HG02973 (cell line): ENCODE data around the gene MORC4.

Experiments used
- ATAC-seq: cut with Tn5 transposase; IDR thresholded peaks from one replicate; pipeline ENCODE4 v1.9.1; 2021; ENCODE audit warnings: moderate library complexity; ENCODE audit not compliant: unreplicated experiment

MORC4 gene

DNA sequence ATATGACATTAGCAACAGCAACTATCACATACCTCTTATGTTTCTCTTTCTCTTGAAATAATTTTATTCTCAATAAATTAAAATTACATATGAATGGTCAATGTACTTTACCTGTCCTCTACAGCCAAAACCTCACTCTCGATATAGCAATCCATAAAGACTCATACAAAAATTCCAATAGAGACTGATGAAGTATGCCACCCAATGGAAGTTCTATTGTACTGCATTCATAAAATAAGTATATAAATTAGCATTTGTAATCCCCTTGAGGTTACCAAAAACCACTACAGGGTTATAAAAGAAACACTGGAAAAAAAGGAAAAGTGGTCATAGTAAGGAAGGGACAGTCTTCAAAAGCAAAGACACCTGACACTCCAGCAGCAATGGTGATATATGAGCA is 47.0 kb downstream of the MORC4 start:
- ATAC-seq, result no peak

DNA sequence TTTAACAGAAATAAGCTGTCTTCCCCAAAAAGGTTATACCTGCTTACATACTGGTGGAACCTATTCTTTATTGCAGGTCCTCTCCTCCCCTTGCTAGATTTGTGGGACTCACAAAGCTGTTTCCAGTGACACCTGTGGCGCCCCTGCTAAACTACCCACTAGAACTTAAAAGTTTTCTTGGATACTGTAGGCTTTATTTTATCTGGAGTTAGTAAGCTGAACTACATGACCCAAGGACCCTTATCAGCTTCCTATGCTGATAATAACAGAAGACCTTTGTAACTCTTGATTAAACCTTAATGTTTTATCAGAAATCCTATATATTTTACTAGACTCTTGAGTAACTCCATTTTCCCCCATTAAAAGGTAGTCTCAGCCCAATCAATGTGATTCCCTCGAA is 47.5 kb downstream of the MORC4 start:
- ATAC-seq, result no peak

DNA sequence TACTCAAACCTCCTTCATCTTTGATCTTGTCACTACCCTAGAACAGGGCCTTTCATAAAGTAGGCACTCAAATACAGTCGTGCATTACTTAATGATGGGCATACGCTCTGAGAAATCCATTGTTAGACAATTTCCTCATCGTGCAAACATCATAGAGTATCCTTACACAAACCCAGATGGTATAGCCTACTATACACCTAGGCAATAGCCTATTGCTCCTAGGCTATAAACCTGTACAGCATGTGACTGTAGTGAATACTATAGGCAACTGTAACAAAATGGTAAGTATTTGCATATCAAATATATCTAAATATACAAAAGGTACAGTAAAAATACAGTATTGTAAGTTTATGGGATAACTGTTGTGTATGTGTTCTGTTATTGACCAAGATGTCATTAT is 47.9 kb downstream of the MORC4 start:
- ATAC-seq, result no peak

DNA sequence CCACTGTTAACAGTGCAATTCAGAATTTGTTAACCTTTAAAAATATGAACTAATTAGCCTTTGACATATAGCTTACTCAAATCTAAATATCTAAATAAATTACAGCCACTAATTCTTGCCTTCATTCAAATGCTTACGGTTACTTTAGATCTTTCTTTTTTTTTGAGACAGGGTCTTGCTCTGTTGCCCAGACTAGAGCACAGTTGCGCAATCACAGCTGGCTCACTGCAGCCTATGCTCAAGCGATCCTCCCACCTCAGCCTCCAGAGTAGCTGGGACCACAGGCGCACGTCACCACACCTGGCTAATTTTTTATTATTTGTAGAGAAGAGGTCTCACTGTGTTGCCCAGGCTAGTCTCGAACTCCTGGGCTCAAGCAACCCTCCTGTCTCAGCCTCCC is 48.8 kb downstream of the MORC4 start:
- ATAC-seq, result no peak

DNA sequence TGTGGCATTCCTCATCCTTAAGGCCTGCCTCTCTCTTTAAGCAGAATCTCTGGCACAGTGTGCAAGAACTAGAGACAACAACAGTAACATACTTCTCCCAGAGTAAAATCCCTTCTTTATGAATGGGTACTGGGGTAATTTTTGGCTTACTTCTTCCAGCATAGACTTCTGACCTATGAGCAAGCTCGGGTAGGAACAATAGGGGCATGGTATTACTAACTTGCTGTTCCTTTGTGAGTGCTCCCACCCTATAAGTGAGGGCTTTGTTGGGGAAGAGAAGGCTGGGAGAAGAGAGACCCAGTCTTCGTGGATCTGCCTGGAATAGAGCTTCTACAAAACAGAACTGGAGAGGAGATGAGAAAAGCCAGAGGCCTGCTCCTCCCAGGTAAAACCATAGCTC is 49.6 kb downstream of the MORC4 start:
- ATAC-seq, result no peak

DNA sequence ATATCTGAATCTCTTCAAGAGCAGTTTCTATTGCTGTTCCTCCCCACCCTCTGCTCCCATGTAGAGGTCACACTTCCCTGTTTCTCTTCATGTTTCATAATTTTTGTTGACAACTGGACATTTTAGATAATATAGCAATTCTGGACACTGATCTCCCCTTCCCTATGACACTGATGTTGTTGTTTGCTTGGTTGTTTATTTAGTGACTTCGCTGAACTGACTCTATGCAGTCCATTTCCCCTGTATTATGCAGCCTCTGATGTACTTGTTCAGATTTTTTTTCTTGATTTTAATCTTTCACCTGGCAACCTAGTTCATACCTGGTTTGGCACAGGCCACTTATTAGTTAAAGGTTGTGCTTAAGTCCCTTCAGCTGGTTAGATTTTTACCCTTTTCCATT is 50.6 kb downstream of the MORC4 start:
- ATAC-seq, result no peak

DNA sequence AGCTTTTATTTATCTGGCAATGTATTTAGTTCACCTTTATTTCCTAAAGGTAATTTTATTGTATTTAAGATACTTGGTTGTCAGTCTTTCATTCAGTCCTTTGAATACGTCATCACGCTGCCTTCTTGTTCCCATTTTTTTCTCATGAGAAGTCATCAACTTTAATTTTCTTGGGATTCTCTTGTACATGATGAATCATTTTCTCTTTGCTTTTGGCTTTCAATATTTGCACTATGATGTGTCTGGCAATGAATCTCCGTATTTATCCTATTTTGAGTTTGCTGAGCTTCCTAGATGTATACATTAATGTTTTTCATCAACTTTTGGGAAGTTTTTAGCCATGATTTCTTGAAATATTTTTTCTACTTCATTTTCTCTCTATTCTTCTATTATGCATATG is 51.4 kb downstream of the MORC4 start:
- no peak for ATAC-seq

DNA sequence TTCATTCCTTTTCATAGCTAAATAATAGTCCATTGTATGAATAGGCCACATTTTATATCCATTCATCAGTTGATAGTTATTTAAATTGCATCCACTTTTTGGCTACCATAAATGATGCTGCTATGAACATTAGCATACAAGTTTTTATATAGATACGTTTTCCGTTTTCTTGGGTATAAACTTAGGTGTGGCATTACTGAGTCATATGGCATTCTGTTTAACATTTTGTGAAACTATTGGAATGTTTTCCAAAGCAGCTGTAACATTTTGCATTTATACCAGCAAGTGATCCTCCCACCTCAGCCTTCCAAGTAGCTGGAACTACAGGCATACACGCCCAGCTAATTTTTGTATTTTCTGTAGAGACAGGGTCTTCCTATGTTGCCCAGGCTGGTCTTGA is 53.5 kb downstream of the MORC4 start:
- no peak for ATAC-seq

DNA sequence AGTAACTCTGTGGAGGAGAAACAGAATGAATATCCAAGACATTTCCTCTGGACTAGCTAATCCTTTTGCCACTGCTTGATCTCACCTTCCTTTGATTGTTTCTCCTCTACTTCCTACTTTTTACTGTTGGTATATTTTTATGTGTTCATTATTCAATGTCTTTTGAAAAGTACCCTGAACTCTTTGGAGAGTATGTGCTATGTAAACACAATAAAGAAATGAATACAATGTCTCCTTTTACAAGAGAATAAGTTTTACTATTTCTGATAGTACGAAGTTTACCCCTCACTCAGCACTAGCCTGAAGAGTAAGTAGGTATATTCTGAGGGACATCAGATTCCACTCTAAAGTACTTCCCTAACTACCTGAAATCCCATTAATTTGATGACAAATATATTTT is 59.9 kb downstream of the MORC4 start:
- no peak for ATAC-seq

DNA sequence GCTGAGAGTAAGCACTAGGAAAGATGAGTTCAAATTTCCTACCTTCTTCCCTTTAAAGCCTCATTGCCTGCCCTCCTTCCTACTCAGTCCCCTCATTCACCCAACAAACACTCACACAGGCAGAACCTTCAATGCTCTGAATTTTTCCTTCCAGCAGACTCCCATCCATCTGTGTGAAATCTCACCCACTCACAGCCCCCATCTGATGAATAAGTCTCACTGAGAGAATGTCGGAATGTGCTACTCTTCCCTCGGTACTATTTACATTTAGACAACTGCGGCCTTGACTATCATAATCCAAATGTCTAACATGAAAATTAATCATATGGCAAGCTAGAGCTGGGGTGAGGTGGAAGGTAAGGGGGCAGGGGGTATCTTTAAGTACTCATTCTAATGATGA is 60.4 kb downstream of the MORC4 start:
- no peak for ATAC-seq

DNA sequence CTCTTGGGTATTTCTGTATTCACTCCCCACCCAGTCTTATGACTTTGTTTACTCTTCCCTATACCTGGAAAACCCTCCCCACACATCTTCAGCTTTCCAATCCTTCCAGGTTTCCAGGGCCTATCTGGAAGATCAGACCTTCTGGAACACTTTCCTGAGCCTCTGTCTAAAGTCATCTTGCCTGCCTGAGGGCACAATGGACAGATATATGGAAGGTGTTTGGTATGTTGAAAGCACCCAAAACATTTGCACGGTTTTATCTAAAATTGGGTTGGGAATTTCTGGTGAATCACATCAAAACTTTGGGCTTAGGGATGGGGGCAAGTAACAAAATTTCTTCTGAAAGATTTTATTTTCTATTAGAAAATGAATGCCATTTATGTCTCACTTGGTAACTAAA is 63.8 kb downstream of the MORC4 start:
- ATAC-seq, result no peak

DNA sequence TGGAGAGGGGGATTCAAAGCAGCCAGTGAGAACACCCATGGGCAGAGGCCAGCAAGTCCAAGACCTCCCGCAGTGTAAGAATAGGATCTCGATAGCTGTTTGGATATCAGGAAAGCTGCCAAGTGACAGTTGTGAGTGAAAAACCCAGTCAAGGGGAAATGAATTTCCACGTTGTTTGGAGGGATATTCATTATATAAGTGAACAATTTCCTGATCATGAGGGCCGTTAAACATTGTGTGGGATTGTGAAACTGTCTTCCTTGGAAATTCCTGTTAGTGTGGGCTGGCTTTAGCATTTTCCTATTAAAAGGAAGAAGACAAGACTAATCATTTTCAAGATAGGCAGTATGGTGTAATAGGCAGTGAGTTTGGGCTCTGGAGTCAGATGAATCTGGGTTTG is 64.8 kb downstream of the MORC4 start:
- no peak for ATAC-seq

DNA sequence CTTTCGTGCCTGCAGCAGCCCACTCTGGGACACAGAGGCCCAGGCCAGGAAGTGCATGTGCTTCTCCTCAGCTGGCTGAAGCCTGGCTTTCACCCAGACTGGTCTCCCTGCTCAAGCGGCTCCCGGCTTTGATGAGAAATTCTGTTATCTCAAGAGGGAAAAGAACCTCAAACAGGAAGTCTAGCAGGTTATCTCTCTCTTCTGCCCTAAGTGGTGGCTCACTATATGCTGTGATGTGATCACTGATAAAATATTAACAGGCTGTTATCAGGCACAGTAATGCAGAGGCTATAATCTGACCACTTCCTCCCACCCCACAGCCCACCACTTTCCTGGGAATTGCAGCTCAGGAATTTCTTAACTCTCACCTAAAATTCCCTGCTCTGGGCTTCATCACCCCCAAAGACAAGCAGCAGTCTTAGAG is 66.5 kb downstream of the MORC4 start:
- ATAC-seq, result no peak

DNA sequence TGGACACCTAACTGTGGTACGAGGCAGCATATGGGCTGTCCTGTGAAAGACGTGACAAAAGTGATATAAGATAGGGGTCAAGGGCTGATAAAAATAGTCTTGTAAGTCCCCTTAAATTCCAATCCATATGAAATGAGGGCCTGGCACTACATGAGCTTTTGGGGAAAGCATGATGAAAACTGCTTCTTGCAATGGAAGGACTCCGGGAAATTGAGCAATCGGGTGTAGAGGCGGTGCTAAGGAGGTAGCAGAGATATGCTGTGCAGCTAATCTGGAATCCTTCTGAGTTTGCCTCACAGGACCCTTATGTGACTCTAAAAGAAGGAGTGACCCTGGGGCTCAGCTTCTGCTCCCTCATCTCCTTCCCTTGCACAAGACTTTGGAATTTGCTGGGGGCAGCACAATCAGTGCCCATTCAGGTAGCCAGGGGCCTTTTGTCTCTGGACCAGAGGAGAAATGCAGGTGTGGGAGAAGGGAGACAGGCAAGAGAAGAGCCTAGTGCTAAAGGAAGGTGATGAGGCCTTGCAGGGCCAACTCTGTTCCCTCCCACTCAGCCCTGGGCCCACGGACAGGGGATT is 67.0 kb downstream of the MORC4 start:
- no peak for ATAC-seq

DNA sequence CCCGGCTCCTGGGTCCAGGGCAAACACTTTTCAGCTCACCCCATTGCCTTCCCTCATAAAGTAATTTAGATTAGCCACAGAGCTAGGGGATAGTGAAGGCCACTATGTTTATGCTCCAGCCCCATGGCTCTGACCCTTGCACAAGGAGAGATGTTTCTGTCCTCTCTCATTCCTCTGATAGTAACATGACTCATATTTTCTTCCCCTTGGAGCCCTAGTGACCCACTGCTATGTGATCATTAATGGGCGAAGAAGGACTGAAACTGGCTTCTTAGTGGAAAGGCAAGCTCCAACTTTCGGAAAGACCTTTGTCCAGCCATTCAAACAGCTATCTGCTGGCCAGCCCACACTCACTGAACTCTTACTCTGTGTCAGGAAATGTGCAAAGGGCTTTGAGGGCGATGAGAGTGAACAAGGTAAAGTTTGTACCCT is 67.5 kb downstream of the MORC4 start:
- ATAC-seq, result no peak

DNA sequence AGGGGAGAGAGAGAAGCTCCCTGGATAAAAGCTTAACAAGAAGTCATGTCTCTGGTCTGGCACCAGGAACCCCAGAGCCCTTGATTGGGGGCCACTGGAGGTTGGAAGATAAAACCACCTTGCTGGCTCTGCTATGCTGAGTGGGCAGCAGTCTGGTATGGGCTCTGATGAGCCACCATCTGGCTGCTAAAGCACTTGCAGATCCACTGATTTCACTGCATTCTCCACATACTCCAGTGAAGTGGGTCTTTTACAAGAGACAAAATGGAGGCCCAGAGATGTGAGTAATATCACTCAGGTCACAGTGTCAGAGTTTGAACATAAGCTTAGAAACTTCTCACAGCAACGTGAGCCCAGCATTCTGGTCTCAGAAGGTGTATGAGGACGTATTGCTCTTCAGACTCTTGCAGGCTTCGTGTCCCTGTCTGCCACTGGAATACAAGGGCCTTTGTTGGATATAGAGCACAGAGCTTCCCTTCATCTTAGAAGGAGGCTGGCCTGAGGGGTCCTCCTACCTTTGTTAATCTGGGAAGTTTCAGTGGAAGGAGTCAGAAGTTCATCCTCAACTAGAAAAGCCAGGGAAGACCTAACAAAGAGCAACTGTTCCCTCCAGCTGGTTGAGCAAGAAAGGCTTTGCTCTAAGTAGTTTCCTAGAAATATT is 68.1 kb downstream of the MORC4 start:
- no peak for ATAC-seq

DNA sequence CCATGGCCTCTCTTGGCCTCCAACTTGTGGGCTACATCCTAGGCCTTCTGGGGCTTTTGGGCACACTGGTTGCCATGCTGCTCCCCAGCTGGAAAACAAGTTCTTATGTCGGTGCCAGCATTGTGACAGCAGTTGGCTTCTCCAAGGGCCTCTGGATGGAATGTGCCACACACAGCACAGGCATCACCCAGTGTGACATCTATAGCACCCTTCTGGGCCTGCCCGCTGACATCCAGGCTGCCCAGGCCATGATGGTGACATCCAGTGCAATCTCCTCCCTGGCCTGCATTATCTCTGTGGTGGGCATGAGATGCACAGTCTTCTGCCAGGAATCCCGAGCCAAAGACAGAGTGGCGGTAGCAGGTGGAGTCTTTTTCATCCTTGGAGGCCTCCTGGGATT is 71.8 kb downstream of the MORC4 start:
- ATAC-seq, result no peak

DNA sequence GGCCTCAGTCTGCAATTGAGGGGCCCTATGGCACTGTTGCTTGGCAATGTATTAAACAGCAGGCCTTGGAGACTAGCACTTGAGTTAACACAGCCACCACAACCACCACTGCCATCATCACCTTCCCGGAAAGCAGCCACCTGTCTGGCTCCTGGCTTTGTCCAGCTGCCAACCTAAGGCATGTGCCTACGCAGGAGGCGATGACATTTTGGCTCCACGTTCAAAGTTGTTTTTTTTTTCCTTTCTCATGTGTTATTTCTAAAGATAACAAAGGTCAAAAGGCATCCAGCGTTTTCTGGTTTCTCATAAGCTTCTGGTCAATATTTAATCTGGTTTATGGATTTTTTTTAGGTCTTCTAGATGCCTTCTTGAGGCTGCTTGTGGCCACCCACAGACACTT is 72.3 kb downstream of the MORC4 start:
- no peak for ATAC-seq

DNA sequence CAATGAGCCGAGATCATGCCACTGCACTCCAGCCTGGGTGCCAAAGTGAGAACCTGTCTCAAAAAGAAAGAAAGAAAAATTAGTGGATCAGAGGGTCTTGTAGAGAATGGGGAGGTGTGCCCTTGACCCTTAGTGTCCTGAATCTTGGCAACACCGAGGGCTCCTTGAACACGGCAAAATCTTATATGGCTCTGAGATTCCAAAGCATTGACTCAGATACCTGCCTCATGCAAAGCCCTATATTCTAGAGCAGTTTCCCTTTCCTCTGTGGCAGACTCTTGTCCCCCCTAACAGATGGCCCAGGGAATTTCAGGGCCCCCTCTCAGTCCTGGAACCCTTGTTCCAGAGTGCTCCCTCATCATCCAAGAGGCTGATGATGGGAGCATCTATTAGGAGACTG is 73.0 kb downstream of the MORC4 start:
- no peak for ATAC-seq

DNA sequence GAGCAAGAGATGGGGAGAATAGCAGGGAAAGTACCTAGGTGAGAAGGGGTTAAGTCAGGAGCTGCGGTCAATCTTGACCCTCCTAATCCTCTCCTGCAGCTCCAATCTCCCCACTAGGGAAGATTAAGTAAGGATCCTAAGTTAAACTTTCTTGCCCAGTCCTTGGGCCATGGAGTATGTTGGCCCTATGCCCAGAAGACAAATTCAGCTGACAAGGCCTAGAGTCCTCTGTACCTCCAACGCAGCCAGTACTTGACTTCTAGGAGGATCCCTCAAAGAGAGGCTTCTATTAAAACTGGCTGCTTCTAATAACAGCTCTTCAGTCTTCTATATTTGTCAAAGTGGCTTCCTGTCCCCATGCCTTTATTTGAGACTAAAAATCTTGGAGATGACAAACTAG is 78.4 kb downstream of the MORC4 start:
- no peak for ATAC-seq

DNA sequence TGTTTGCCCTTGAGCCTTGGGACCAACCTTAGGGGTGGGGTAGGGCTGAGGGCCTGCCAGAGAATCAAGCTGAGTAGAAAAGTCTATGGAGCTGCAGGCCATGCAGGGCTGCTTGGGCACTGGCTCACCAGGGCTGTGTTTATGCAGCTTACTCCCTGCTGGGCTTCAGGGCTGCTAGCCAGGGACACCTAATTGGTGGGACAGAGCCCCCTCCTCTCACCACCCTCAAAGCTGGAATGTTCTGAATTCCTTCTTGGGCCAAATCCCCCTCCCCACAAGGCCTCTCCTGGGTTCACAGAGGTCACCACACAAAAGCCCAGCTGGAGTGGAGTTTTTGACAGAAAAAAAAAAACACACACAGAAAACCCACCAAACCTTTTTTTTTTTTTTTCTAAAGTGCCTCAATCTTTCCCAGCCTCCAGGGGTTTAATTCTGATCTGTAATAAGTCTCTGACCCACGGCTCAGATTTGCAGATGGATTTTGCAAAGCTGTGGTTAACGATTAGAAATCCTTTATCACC is 80.0 kb downstream of the MORC4 start, which contains the start of gene CLDN2:
CLDN2 (plus strand) TSS at position 471 of the 521 bp plus-strand sequence. CDS start 7,827 bp downstream, outside the sequence.
- no peak for ATAC-seq

DNA sequence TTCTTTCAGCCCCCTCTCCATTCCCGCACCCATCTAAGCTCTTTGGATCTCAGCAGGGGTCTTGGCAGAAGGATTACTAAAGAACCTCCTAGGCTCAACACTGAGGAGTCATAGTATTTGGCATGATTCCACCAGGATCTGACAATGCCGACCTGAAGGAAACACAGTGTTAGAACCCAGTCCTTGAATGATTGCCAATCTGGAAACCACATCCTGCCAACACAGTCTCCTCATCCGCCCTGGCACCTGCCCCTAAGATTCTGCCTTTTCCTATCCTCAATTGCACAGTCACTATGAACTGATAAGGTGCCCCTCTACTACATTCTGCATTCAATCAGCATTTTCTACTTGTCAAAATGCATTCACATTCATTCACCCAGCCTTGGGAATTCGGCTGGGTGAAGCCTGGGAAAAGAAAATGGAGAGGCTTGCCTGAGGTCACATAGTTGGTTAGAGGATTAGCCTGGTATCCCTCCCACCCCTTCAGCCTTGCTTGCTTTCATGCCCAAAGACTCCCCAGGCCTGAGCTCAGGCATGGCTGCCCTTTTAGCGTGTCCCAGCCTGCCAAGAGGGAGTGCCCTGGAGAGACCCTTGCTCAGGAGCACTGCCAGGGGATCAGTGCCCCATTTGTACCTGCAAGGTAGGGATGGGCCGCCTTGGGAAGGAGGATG is 82.0 kb downstream of the MORC4 start:
- ATAC-seq, result no peak
